ENCODE data around the gene ZBTB12.

GRCh38 chr6:31945154-31945506 lies 43.2 kb upstream of the ZBTB12 start:
- TF ChIP-seq CTCF (conservative IDR thresholded peaks at IDR 0.05; ENCODE audit: low read length), result no peak
- no peak for TF ChIP-seq EZH2phosphoT487 (IDR thresholded peaks at IDR 0.05; ENCODE audit: borderline replicate concordance, low read depth, low read length)

Measured in OCI-LY7 (cell line).